ENCODE results near the gene FOXD4L3. TPM values are rescaled to one million over a fixed set of nuclear protein-coding genes. Genes with fewer than 3 reads are reported as not detected.

Gene FOXD4L3
- total RNA-seq, 1 donor from 2014 or later: not detected

Other genes with a start within 250 kb of the FOXD4L3 start
- 26.9 TPM for gene ZNG1C, start 60.9 kb upstream of the FOXD4L3 start, total RNA-seq
- gene PGM5, start 53.7 kb downstream of the FOXD4L3 start, total RNA-seq: 4.1 TPM
- gene TMEM252, start 238.0 kb downstream of the FOXD4L3 start, total RNA-seq: not detected